Measurements from ENCODE around the gene BPIFB6. TPM values are rescaled to one million over a fixed set of nuclear protein-coding genes. Genes with fewer than 3 reads are reported as not detected.
A peak's percentile ranks its signal among the peaks of the same experiment; 100 is the strongest.

The BPIFB6 gene
- total and polyA plus RNA-seq, 7 donors: not detected

DNA sequence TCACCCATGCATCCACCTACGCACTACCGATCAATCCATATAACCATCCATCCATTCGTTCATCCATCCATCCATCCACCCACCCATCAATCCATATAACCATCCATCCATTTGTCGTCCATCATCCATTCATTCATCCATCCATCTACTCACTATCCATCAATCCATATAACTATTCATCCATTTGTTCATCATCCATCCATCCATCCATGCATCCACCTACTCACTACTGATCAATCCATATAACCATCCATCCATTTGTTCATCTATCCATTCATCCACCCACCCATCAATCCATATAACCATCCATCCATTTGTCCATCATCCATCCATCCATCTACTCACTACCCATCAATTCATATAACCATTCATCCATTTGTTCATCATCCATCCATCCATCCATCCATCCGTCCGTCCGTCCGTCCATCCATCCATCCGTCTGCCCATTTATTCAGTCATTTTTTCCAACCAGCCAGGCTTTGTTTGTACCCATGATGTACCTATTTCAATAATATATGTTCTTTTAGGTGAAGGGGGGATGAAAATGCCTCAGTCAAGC, 6.1 kb upstream of the BPIFB6 start:
- DNase-seq (no peak), ATAC-seq (no peak)
- H3K27ac ChIP-seq: no peak overlapping the region
- H3K4me3 ChIP-seq: no peak overlapping the region
- TF ChIP-seq, protein P1, sequence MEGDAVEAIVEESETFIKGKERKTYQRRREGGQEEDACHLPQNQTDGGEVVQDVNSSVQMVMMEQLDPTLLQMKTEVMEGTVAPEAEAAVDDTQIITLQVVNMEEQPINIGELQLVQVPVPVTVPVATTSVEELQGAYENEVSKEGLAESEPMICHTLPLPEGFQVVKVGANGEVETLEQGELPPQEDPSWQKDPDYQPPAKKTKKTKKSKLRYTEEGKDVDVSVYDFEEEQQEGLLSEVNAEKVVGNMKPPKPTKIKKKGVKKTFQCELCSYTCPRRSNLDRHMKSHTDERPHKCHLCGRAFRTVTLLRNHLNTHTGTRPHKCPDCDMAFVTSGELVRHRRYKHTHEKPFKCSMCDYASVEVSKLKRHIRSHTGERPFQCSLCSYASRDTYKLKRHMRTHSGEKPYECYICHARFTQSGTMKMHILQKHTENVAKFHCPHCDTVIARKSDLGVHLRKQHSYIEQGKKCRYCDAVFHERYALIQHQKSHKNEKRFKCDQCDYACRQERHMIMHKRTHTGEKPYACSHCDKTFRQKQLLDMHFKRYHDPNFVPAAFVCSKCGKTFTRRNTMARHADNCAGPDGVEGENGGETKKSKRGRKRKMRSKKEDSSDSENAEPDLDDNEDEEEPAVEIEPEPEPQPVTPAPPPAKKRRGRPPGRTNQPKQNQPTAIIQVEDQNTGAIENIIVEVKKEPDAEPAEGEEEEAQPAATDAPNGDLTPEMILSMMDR (IDR thresholded peaks at IDR 0.05): no peak
- H3K36me3 ChIP-seq (ENCODE audit: insufficient read depth in 1 of 2, low read depth in 1 of 2): no peaks in the 10 kb centered on the region
- H3K9me3 ChIP-seq: no peaks in the 10 kb centered on the region
- intact Hi-C loops (cut with DNase I): no loop called here
- WGBS, 3 donors: 45 to 93% (median 57%) methylated on average over 9 of the region's 9 CpGs
- H3K4me1 ChIP-seq: no peaks in the 10 kb centered on the region
- peaks cover 0 to 23% (median 7%) of the 10 kb centered on the region in 3 donors for H3K27me3 ChIP-seq (ENCODE audit: insufficient read depth in 3 of 3, low read length in 2 of 3)

DNA sequence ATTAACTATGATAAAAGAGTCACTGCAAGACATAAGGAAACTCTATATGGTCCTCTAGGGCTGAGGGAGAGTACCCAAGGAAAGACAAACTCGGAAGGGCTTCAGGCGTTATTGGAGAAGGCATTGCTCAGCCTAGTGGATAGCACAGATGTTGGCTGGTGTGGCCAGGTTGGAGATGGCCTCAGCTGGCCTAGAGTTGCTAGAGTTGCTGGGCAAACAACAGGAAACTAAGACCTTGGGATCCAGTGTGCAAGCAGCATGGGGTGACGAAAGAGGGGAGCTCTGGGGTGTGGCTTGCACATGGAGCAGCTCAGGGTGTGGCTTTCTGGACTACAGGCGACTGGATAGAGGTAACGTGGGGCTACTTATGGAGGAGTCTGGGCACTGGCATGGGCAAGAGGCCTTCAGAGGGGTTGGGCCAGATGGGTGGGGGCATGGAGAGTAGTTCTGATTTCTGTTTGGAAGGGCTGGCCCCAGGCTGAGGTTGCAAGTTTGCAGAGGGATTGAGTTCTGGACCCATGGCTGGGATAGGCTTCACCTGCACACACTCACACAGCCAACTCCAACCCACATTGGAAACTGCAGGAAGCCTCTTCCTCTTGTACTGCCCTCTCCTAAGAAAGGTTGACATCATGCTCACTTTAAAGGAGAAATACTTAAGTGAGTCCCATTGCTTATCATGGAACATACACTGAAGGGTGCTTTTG, 5.2 kb upstream of the BPIFB6 start:
- WGBS, 3 donors: 53 to 63% (median 59%) methylated on average over 5 of the region's 5 CpGs
- intact Hi-C loops (cut with DNase I): no loop called here
- TF ChIP-seq, protein P1 (IDR thresholded peaks at IDR 0.05): no peak

DNA sequence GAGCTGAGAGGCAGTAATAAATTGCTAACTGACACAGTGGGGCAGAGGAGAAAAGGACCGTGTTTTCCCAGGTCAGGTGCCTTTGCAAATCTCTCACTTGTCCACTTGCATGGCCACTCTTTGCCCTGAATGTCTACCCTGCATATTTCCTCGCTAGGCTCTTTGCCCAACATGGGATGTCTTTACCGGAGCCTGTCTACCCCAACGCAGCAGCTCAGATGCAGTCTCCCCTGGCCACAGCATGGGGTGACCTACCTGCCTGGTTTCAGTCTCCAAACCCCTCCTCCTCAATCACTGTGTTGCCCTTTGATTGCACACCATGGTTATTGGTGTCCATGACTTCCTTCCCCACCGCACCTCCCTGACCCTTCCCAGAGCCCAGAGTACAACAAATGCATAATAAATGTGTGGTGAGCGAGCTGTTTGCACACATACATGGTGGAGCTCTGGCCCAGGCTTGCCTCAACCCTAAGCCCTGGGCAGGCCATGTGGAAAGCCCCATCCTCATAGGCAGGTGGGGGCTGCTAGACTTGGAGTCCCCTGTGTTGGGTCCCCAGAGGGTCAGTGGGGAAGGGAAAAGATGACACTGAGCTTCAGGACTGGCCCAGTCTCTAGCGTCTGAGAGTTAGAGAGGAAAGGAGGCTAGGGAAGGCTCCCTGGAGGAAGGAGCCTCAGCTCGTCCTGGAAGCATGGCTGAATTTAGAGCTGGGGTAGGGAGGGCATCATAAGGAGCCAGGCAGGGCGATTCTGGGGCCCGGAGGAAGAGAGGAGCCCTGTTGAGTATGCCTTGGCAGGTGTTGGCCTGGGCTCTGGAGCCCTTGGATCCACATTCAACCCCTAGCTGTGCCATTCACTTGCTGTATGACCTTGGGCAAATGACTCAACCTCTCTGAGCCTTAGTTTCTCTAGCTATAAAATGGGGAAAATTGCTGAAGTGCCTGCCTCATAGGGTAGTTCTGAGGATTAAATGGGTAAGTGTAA, 4.4 kb upstream of the BPIFB6 start:
- DNase-seq: peak in 1 of 2 donors; percentile 28
- WGBS, 3 donors: 70 to 77% (median 74%) methylated on average over 10 of the region's 10 CpGs
- H3K27ac ChIP-seq: no peak overlapping the region
- no peak for ATAC-seq
- H3K36me3 ChIP-seq (ENCODE audit: insufficient read depth in 1 of 2, low read depth in 1 of 2): no peaks in the 10 kb centered on the region
- TF ChIP-seq, protein P1 (IDR thresholded peaks at IDR 0.05): no peak
- H3K4me3 ChIP-seq: no peak overlapping the region
- intact Hi-C loops (cut with DNase I): no loop called here
- H3K9me3 ChIP-seq: no peaks in the 10 kb centered on the region
- H3K27me3 ChIP-seq (ENCODE audit: insufficient read depth in 3 of 3, low read length in 2 of 3): peaks cover 0 to 23% (median 7%) of the 10 kb centered on the region in 3 donors
- no peaks in the 10 kb centered on the region for H3K4me1 ChIP-seq

More for the DNA sequence above, 5.2 kb upstream of the BPIFB6 start:
- Histone ChIP-seq H3K4me1 (no peaks in the 10 kb centered on the region), H3K9me3 (no peaks in the 10 kb centered on the region), H3K27ac (no peak overlapping the region), H3K36me3 (ENCODE audit: insufficient read depth in 1 of 2, low read depth in 1 of 2) (no peaks in the 10 kb centered on the region), H3K4me3 (no peak overlapping the region), H3K27me3 (ENCODE audit: insufficient read depth in 3 of 3, low read length in 2 of 3) (peaks cover 0 to 21% (median 7%) of the 10 kb centered on the region in 3 donors)
- DNase-seq: peak in 1 of 2 donors; percentile 16
- no peak for ATAC-seq

DNA sequence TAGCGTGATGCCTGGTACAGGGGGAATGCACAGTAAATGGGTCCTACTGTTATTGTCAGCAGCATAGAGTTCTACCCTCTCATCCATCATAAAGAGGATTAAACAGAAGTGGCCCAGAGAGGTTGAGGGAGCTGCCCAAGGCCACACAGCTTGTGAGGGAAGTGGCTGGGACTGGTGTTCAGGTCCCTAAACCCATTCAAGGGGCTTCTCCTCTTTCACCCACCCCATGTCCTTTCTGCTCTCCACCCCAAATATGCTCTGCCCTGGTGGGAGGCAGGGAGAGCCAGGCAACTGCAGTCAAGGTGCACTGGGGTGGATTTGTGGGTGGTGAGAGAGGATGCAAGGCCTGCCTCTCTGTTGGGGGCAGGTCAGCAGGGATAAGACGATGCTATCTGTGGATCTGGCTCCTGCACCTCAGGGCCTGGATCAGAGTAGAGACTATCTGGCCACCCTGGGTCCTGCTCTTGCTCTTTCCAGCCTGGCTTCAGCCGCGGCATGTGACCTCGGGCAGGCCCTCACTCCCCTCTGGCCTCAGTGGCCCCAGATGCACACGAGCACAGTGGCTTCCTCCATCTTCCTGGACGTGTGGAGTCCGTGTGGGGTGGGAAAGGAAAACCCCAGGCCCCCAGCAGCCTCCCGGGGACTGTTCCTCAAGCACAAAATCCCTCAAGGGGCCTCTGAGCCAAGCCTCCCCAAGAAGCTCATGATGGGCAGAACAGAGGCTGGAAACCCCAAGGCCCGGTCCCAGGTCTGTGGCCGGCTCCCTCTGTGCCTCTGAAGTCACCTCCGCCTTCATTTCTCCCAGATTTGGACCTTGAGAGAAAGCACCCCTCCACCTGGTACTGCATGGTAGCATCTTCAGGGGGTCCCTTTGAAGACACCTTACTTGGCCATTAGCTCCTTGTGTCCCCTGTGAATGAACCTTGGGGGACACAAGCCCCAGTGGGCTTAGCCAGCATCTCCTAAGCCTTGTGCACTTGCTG, 3.4 kb upstream of the BPIFB6 start:
- Histone ChIP-seq H3K4me1 (no peaks in the 10 kb centered on the region), H3K9me3 (no peaks in the 10 kb centered on the region), H3K27me3 (ENCODE audit: insufficient read depth in 3 of 3, low read length in 2 of 3) (peaks cover 0 to 22% (median 7%) of the 10 kb centered on the region in 3 donors), H3K4me3 (no peak overlapping the region), H3K36me3 (ENCODE audit: insufficient read depth in 1 of 2, low read depth in 1 of 2) (no peaks in the 10 kb centered on the region), H3K27ac (no peak overlapping the region)
- WGBS, 3 donors: 61 to 74% (median 74%) methylated on average over 12 of the region's 12 CpGs
- ATAC-seq: no peak
- peak in 1 of 2 donors; percentile 30 for DNase-seq
- TF ChIP-seq, protein P1 (IDR thresholded peaks at IDR 0.05): no peak
- intact Hi-C loops (cut with DNase I): no loop called here
